Glutamatergic neuron (in vitro differentiated cells): ENCODE results near the gene IMMP2L. TPM values are rescaled to one million over a fixed set of nuclear protein-coding genes. Genes with fewer than 3 reads are reported as not detected.

ENCODE experiments used
- DNase-seq: peaks from one replicate; pipeline ENCODE4 v3.0.0; 2022
- H3K27ac Mint-ChIP-seq: one replicate; pipeline ENCODE4 v1.8.0; 2020; ENCODE audit warnings: mild to moderate bottlenecking, mixed read lengths, inconsistent platforms; ENCODE audit not compliant: unreplicated experiment
- H3K27me3 Mint-ChIP-seq: one replicate; pipeline ENCODE4 v1.8.0; 2020; ENCODE audit warnings: mild to moderate bottlenecking, moderate library complexity, mixed read lengths, inconsistent platforms; ENCODE audit not compliant: unreplicated experiment
- H3K36me3 Mint-ChIP-seq: one replicate; pipeline ENCODE4 v1.8.0; 2020; ENCODE audit warnings: mild to moderate bottlenecking, mixed read lengths, inconsistent platforms; ENCODE audit not compliant: unreplicated experiment
- H3K4me1 Mint-ChIP-seq: one replicate; pipeline ENCODE4 v1.8.0; 2020; ENCODE audit warnings: mild to moderate bottlenecking, low read depth, mixed read lengths, inconsistent platforms; ENCODE audit not compliant: unreplicated experiment
- H3K4me3 Mint-ChIP-seq: one replicate; pipeline ENCODE4 v1.8.0; 2020; ENCODE audit warnings: mild to moderate bottlenecking, mixed read lengths, inconsistent platforms; ENCODE audit not compliant: unreplicated experiment
- H3K9me3 Mint-ChIP-seq: one replicate; pipeline ENCODE4 v1.8.0; 2020; ENCODE audit warnings: mild to moderate bottlenecking, moderate library complexity, mixed read lengths, inconsistent platforms; ENCODE audit not compliant: unreplicated experiment
- CTCF ChIP-seq: fragments of 200-600 bp; sonication (generic); IDR thresholded peaks from one replicate; pipeline ENCODE4 v1.5.0; 2021; ENCODE audit not compliant: partially characterized antibody, unreplicated experiment
- total RNA-seq: library from RNA; stranded (reverse); fragmentation: NEBNext Ultra II Directional; extraction: Animal tissue kit (Norgen Biotek cat#: 25700); gene quantifications from one replicate; pipeline ENCODE4 v1.2.1, GENCODE V29; 2021; ENCODE audit not compliant: unreplicated experiment

The IMMP2L gene
- total RNA-seq, 1 donor from 2014 or later = 9.6 TPM

GRCh38 chr7:111199643-111200042 is 362.6 kb downstream of the IMMP2L start:
- no peak overlapping the region for H3K27ac Mint-ChIP-seq

GRCh38 chr7:111198255-111198654 is 364.0 kb downstream of the IMMP2L start:
- H3K27ac Mint-ChIP-seq = no peak overlapping the region
- TF ChIP-seq CTCF = no peak
- no peaks in the 10 kb centered on the region for H3K4me1 Mint-ChIP-seq
- H3K36me3 Mint-ChIP-seq = no peaks in the 10 kb centered on the region
- DNase-seq = no peak
- no peaks in the 10 kb centered on the region for H3K9me3 Mint-ChIP-seq
- H3K4me3 Mint-ChIP-seq = no peak overlapping the region
- no peaks in the 10 kb centered on the region for H3K27me3 Mint-ChIP-seq

More at GRCh38 chr7:111199643-111200042, 362.6 kb downstream of the IMMP2L start:
- H3K4me1 Mint-ChIP-seq = no peaks in the 10 kb centered on the region
- no peaks in the 10 kb centered on the region for H3K36me3 Mint-ChIP-seq
- no peak for DNase-seq
- H3K27me3 Mint-ChIP-seq = no peaks in the 10 kb centered on the region
- no peaks in the 10 kb centered on the region for H3K9me3 Mint-ChIP-seq
- TF ChIP-seq CTCF = no peak
- no peak overlapping the region for H3K4me3 Mint-ChIP-seq

GRCh38 chr7:111196655-111197054 is 365.6 kb downstream of the IMMP2L start:
- Mint-ChIP-seq H3K36me3 (no peaks in the 10 kb centered on the region), H3K4me1 (no peaks in the 10 kb centered on the region), H3K27me3 (no peaks in the 10 kb centered on the region), H3K27ac (no peak overlapping the region), H3K9me3 (no peaks in the 10 kb centered on the region), H3K4me3 (no peak overlapping the region)
- no peak for DNase-seq
- no peak for TF ChIP-seq CTCF

- Mint-ChIP-seq H3K27ac (no peak overlapping the region), H3K4me1 (no peaks in the 10 kb centered on the region), H3K36me3 (no peaks in the 10 kb centered on the region), H3K27me3 (no peaks in the 10 kb centered on the region), H3K9me3 (no peaks in the 10 kb centered on the region), H3K4me3 (no peak overlapping the region)
- TF ChIP-seq CTCF = no peak
- no peak for DNase-seq
Observed at GRCh38 chr7:111192614-111193413, 369.5 kb downstream of the IMMP2L start.

GRCh38 chr7:111190804-111191203 is 371.5 kb downstream of the IMMP2L start:
- Mint-ChIP-seq H3K27ac (no peak overlapping the region), H3K4me1 (no peaks in the 10 kb centered on the region)

More at GRCh38 chr7:111190804-111191203, 371.5 kb downstream of the IMMP2L start:
- no peak for TF ChIP-seq CTCF
- no peaks in the 10 kb centered on the region for H3K27me3 Mint-ChIP-seq
- no peaks in the 10 kb centered on the region for H3K9me3 Mint-ChIP-seq
- no peak for DNase-seq
- no peak overlapping the region for H3K4me3 Mint-ChIP-seq
- no peaks in the 10 kb centered on the region for H3K36me3 Mint-ChIP-seq
